ENCODE results near the gene SNHG17.

DNA sequence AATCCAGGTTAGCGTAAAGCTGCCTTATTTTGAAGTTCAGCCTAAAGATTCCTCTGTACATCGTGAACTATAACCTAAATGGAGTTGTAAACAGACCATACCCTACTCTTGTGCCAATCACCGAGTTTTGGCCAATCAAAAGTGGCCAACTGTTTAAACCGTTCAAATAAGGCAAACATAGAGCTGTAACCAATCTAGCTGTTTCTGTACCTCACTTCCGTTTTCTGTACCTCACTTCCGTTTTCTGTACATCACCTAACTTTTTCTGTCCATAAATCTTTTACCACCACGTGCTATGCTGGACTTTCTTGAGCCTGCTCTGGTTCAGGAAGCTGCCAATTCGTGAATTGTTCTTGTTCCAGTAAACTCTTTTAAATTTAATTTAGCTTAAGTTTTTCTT lies 49.1 kb downstream of the SNHG17 start:
- no peak for TF ChIP-seq POLR2A (IDR thresholded peaks at IDR 0.05)
- TF ChIP-seq, protein P1, sequence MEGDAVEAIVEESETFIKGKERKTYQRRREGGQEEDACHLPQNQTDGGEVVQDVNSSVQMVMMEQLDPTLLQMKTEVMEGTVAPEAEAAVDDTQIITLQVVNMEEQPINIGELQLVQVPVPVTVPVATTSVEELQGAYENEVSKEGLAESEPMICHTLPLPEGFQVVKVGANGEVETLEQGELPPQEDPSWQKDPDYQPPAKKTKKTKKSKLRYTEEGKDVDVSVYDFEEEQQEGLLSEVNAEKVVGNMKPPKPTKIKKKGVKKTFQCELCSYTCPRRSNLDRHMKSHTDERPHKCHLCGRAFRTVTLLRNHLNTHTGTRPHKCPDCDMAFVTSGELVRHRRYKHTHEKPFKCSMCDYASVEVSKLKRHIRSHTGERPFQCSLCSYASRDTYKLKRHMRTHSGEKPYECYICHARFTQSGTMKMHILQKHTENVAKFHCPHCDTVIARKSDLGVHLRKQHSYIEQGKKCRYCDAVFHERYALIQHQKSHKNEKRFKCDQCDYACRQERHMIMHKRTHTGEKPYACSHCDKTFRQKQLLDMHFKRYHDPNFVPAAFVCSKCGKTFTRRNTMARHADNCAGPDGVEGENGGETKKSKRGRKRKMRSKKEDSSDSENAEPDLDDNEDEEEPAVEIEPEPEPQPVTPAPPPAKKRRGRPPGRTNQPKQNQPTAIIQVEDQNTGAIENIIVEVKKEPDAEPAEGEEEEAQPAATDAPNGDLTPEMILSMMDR (IDR thresholded peaks at IDR 0.05): no peak
